ENCODE data around the gene CLEC16A. TPM values are rescaled to one million over a fixed set of nuclear protein-coding genes. Genes with fewer than 3 reads are reported as not detected.

Gene CLEC16A
- total and polyA plus RNA-seq, 9 of the 15 experiments (the other 6 are each of a cell fraction or from before 2014, with no cell fraction given) = 1.00 to 22.3 (median 10.0) TPM

DNA sequence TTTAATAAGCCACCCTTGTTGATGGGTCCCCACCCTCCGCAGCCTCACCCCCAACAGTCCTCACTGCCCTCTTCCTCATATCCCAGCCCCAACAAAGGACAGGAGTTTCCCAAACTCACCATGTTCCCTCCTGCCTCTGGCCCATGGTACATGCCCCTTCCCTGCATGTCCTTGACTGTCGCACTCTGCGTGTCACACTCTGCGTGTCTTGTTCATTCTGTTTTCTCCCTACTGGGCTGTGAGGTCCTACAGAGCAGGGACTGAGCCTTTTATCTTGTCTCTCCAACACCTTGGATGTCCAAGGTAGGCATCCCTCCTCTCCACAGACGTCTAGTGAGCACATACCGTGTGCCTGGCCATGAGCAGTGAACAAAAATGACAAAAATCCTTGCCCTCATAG, 156.9 kb downstream of the CLEC16A start (continued):
- TF ChIP-seq, protein P1, sequence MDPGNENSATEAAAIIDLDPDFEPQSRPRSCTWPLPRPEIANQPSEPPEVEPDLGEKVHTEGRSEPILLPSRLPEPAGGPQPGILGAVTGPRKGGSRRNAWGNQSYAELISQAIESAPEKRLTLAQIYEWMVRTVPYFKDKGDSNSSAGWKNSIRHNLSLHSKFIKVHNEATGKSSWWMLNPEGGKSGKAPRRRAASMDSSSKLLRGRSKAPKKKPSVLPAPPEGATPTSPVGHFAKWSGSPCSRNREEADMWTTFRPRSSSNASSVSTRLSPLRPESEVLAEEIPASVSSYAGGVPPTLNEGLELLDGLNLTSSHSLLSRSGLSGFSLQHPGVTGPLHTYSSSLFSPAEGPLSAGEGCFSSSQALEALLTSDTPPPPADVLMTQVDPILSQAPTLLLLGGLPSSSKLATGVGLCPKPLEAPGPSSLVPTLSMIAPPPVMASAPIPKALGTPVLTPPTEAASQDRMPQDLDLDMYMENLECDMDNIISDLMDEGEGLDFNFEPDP (CRISPR knock-in tag; IDR thresholded peaks at IDR 0.05) = no peak
- TF ChIP-seq ZBED1 (IDR thresholded peaks at IDR 0.05) (no peak), PCBP2 (IDR thresholded peaks at IDR 0.05; ENCODE audit: low read depth, low read length, poor library complexity, severe bottlenecking) (no peak), ZKSCAN3 (CRISPR knock-in tag; IDR thresholded peaks at IDR 0.05) (no peak), GATAD2A (IDR thresholded peaks at IDR 0.05) (no peak), EP400 (IDR thresholded peaks at IDR 0.05) (no peak)
- TF ChIP-seq, protein P2, sequence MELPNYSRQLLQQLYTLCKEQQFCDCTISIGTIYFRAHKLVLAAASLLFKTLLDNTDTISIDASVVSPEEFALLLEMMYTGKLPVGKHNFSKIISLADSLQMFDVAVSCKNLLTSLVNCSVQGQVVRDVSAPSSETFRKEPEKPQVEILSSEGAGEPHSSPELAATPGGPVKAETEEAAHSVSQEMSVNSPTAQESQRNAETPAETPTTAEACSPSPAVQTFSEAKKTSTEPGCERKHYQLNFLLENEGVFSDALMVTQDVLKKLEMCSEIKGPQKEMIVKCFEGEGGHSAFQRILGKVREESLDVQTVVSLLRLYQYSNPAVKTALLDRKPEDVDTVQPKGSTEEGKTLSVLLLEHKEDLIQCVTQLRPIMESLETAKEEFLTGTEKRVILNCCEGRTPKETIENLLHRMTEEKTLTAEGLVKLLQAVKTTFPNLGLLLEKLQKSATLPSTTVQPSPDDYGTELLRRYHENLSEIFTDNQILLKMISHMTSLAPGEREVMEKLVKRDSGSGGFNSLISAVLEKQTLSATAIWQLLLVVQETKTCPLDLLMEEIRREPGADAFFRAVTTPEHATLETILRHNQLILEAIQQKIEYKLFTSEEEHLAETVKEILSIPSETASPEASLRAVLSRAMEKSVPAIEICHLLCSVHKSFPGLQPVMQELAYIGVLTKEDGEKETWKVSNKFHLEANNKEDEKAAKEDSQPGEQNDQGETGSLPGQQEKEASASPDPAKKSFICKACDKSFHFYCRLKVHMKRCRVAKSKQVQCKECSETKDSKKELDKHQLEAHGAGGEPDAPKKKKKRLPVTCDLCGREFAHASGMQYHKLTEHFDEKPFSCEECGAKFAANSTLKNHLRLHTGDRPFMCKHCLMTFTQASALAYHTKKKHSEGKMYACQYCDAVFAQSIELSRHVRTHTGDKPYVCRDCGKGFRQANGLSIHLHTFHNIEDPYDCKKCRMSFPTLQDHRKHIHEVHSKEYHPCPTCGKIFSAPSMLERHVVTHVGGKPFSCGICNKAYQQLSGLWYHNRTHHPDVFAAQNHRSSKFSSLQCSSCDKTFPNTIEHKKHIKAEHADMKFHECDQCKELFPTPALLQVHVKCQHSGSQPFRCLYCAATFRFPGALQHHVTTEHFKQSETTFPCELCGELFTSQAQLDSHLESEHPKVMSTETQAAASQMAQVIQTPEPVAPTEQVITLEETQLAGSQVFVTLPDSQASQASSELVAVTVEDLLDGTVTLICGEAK (IDR thresholded peaks at IDR 0.05) = no peak
- TF ChIP-seq, protein P2 (CRISPR knock-in tag; IDR thresholded peaks at IDR 0.05) = no peak
- TF ChIP-seq, protein P3, sequence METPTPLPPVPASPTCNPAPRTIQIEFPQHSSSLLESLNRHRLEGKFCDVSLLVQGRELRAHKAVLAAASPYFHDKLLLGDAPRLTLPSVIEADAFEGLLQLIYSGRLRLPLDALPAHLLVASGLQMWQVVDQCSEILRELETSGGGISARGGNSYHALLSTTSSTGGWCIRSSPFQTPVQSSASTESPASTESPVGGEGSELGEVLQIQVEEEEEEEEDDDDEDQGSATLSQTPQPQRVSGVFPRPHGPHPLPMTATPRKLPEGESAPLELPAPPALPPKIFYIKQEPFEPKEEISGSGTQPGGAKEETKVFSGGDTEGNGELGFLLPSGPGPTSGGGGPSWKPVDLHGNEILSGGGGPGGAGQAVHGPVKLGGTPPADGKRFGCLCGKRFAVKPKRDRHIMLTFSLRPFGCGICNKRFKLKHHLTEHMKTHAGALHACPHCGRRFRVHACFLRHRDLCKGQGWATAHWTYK (CRISPR knock-in tag; IDR thresholded peaks at IDR 0.05) = no peak
- TF ChIP-seq, protein P4, sequence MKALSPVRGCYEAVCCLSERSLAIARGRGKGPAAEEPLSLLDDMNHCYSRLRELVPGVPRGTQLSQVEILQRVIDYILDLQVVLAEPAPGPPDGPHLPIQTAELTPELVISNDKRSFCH (CRISPR knock-in tag; IDR thresholded peaks at IDR 0.05) = no peak
- TF ChIP-seq, protein P4 (tag; IDR thresholded peaks at IDR 0.05) = 0 out of 2 replicates have a peak, but pooled peaks have one; percentile 13
- TF ChIP-seq, protein P5, sequence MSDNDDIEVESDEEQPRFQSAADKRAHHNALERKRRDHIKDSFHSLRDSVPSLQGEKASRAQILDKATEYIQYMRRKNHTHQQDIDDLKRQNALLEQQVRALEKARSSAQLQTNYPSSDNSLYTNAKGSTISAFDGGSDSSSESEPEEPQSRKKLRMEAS (CRISPR knock-in tag; IDR thresholded peaks at IDR 0.05) = no peak
- TF ChIP-seq, protein P6, sequence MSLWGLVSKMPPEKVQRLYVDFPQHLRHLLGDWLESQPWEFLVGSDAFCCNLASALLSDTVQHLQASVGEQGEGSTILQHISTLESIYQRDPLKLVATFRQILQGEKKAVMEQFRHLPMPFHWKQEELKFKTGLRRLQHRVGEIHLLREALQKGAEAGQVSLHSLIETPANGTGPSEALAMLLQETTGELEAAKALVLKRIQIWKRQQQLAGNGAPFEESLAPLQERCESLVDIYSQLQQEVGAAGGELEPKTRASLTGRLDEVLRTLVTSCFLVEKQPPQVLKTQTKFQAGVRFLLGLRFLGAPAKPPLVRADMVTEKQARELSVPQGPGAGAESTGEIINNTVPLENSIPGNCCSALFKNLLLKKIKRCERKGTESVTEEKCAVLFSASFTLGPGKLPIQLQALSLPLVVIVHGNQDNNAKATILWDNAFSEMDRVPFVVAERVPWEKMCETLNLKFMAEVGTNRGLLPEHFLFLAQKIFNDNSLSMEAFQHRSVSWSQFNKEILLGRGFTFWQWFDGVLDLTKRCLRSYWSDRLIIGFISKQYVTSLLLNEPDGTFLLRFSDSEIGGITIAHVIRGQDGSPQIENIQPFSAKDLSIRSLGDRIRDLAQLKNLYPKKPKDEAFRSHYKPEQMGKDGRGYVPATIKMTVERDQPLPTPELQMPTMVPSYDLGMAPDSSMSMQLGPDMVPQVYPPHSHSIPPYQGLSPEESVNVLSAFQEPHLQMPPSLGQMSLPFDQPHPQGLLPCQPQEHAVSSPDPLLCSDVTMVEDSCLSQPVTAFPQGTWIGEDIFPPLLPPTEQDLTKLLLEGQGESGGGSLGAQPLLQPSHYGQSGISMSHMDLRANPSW (CRISPR knock-in tag; IDR thresholded peaks at IDR 0.05) = no peak

Measured in K562 (cell line).